Tibial nerve (tissue), 4 donors: Measurements from ENCODE around the gene SNAP29. TPM values are rescaled to one million over a fixed set of nuclear protein-coding genes. Genes with fewer than 3 reads are reported as not detected.
"Not testable (repeated sequence)": the region's sequence is repeated elsewhere in the genome, so short reads cannot be mapped to it uniquely, and the experiment has no call there.

ENCODE experiments used
- DNase-seq, 2 donors: peaks; one replicate each; pipeline ENCODE4 v3.0.0-alpha.2; 2019; ENCODE audit warnings: low spot score in 2 of 2
- H3K27ac ChIP-seq, 4 donors: fragments of 200-600 bp; sonication (generic) in 3 of 4; one replicate each; pipeline ENCODE4 v1.5.1; 2017 to 2019; ENCODE audit warnings: mild to moderate bottlenecking in 1 of 4
- H3K27me3 ChIP-seq, 2 donors: fragments of 200-600 bp; sonication (generic) in 1 of 2; one replicate each; pipeline versions ENCODE4 v1.5.1 to v1.6.0; 2017 to 2019
- H3K36me3 ChIP-seq, 3 donors: fragments of 200-600 bp; sonication (generic); one replicate each; pipeline ENCODE4 v1.5.1; 2018 to 2019
- H3K4me1 ChIP-seq, 4 donors: fragments of 200-600 bp; sonication (generic) in 3 of 4; one replicate each; pipeline ENCODE4 v1.5.1; 2017 to 2019
- H3K4me3 ChIP-seq, 4 donors: fragments of 200-600 bp; sonication (generic) in 3 of 4; one replicate each; pipeline ENCODE4 v1.5.1; 2017 to 2019; ENCODE audit warnings: mild to moderate bottlenecking in 1 of 4, moderate library complexity in 1 of 4
- H3K9me3 ChIP-seq, 4 donors: fragments of 200-600 bp; sonication (generic) in 3 of 4; one replicate each; pipeline ENCODE4 v1.5.1; 2017 to 2019
- CTCF ChIP-seq, 5 experiments: fragments of 200-600 bp in 3 of 5; fragments of 450-650 bp in 2 of 5; sonication (generic) in 3 of 5; IDR thresholded peaks; one replicate each; pipeline ENCODE4 v1.5.1; 2016 to 2019; ENCODE audit warnings: antibody characterized with exemption in 5 of 5, mild to moderate bottlenecking in 3 of 5, moderate library complexity in 2 of 5
- EP300 ChIP-seq, 2 donors: sonication (generic); formaldehyde crosslinking; IDR thresholded peaks; one replicate each; pipeline ENCODE4 v1.6.1; 2017; ENCODE audit warnings: antibody characterized with exemption in 2 of 2, mild to moderate bottlenecking in 1 of 2
- POLR2A ChIP-seq, 2 donors: fragments of 450-650 bp; IDR thresholded peaks; one replicate each; pipeline ENCODE4 v1.6.1; 2017; ENCODE audit warnings: antibody characterized with exemption in 2 of 2, mild to moderate bottlenecking in 2 of 2, moderate library complexity in 2 of 2
- WGBS, 2 donors: methylation state at CpG; one replicate each; pipeline ENCODE4 v1.1.5; 2018; 5-methylcytosine and 5-hydroxymethylcytosine counted together
- total RNA-seq, 4 donors: library from RNA; depleted of rRNA; stranded (reverse); fragments of >200 nt; gene quantifications; one replicate each; pipeline ENCODE4 v1.1.0, GENCODE V29; 2016

Gene SNAP29
- total RNA-seq, 4 donors from 2014 or later: 18.3 to 36.1 (median 19.6) TPM

GRCh38 chr22:20928573-20928967, 69.8 kb downstream of the SNAP29 start:
- DNase-seq: no peak
- TF ChIP-seq POLR2A (IDR thresholded peaks at IDR 0.05) (no peak), CTCF (IDR thresholded peaks at IDR 0.05) (no peak), EP300 (IDR thresholded peaks at IDR 0.05) (no peak)
- 88 to 95% methylated on average over 4 of the region's 4 CpGs for WGBS, 2 donors
- H3K27ac ChIP-seq: no peak overlapping the region
- no peaks in the 10 kb centered on the region for H3K9me3 ChIP-seq
- peaks cover 0 to 50% (median 5%) of the 10 kb centered on the region in 4 donors for H3K4me1 ChIP-seq
- H3K36me3 ChIP-seq: peaks cover 0 to 5% (median 0%) of the 10 kb centered on the region in 3 donors
- no peaks in the 10 kb centered on the region for H3K27me3 ChIP-seq
- no peak overlapping the region for H3K4me3 ChIP-seq

GRCh38 chr22:20930004-20930403, 71.2 kb downstream of the SNAP29 start:
- DNase-seq: no peak
- WGBS, 2 donors: 88 to 96% methylated on average over 1 of the region's 1 CpG
- no peak overlapping the region for H3K4me3 ChIP-seq
- TF ChIP-seq EP300 (IDR thresholded peaks at IDR 0.05): no peak
- H3K4me1 ChIP-seq: peaks cover 0 to 52% (median 5%) of the 10 kb centered on the region in 4 donors
- H3K9me3 ChIP-seq: no peaks in the 10 kb centered on the region
- H3K27me3 ChIP-seq: no peaks in the 10 kb centered on the region
- peaks cover 0 to 19% (median 8%) of the 10 kb centered on the region in 3 donors for H3K36me3 ChIP-seq
- H3K27ac ChIP-seq: no peak overlapping the region

- DNase-seq, H3K27ac ChIP-seq, H3K9me3 ChIP-seq, H3K27me3 ChIP-seq, H3K4me3 ChIP-seq: not testable (repeated sequence)
- peaks cover 0 to 24% (median 8%) of the 10 kb centered on the region in 3 donors for H3K36me3 ChIP-seq
- H3K4me1 ChIP-seq: peaks cover 0 to 50% (median 5%) of the 10 kb centered on the region in 4 donors
- WGBS, 2 donors: 96 to 98% methylated on average over 12 of the region's 12 CpGs
Observed at GRCh38 chr22:20930435-20930834, 71.6 kb downstream of the SNAP29 start.

GRCh38 chr22:20931126-20931654, 72.4 kb downstream of the SNAP29 start:
- H3K4me1 ChIP-seq: peaks cover 0 to 50% (median 8%) of the 10 kb centered on the region in 4 donors
- DNase-seq: no peak
- no peaks in the 10 kb centered on the region for H3K27me3 ChIP-seq
- peaks cover 0 to 30% (median 8%) of the 10 kb centered on the region in 3 donors for H3K36me3 ChIP-seq
- H3K9me3 ChIP-seq: no peaks in the 10 kb centered on the region
- H3K4me3 ChIP-seq: no peak overlapping the region
- 89 to 90% methylated on average over 4 of the region's 4 CpGs for WGBS, 2 donors
- no peak for TF ChIP-seq EP300 (IDR thresholded peaks at IDR 0.05)
- TF ChIP-seq CTCF (IDR thresholded peaks at IDR 0.05): no peak
- no peak for TF ChIP-seq POLR2A (IDR thresholded peaks at IDR 0.05)
- H3K27ac ChIP-seq: no peak overlapping the region

- 88 to 93% methylated on average over 7 of the region's 7 CpGs for WGBS, 2 donors
- Histone ChIP-seq H3K4me3 (no peak overlapping the region), H3K9me3 (no peaks in the 10 kb centered on the region), H3K4me1 (peaks cover 0 to 62% (median 18%) of the 10 kb centered on the region in 4 donors), H3K36me3 (peaks cover 0 to 48% (median 8%) of the 10 kb centered on the region in 3 donors), H3K27ac (no peak overlapping the region), H3K27me3 (no peaks in the 10 kb centered on the region)
- no peak for TF ChIP-seq POLR2A (IDR thresholded peaks at IDR 0.05)
- no peak for TF ChIP-seq EP300 (IDR thresholded peaks at IDR 0.05)
- no peak for TF ChIP-seq CTCF (IDR thresholded peaks at IDR 0.05)
- no peak for DNase-seq
Observed at GRCh38 chr22:20933910-20934309, 75.1 kb downstream of the SNAP29 start.

GRCh38 chr22:20935049-20935448, 76.2 kb downstream of the SNAP29 start:
- H3K4me3 ChIP-seq, H3K27ac ChIP-seq, H3K27me3 ChIP-seq, DNase-seq, H3K9me3 ChIP-seq: not testable (repeated sequence)
- Histone ChIP-seq H3K36me3 (peaks cover 0 to 49% (median 8%) of the 10 kb centered on the region in 3 donors), H3K4me1 (peaks cover 0 to 65% (median 19%) of the 10 kb centered on the region in 4 donors)
- 95 to 97% methylated on average over 9 of the region's 9 CpGs for WGBS, 2 donors

GRCh38 chr22:20935780-20936539, 77.2 kb downstream of the SNAP29 start:
- not testable (repeated sequence) for H3K9me3 ChIP-seq, DNase-seq, H3K27ac ChIP-seq, H3K4me3 ChIP-seq, H3K27me3 ChIP-seq
- Histone ChIP-seq H3K4me1 (peaks cover 0 to 72% (median 25%) of the 10 kb centered on the region in 4 donors), H3K36me3 (peaks cover 0 to 49% (median 8%) of the 10 kb centered on the region in 3 donors)
- 82 to 86% methylated on average over 11 of the region's 11 CpGs for WGBS, 2 donors
